Measurements from ENCODE around the gene FAAH. TPM values are rescaled to one million over a fixed set of nuclear protein-coding genes. Genes with fewer than 3 reads are reported as not detected.

Gene FAAH
- total RNA-seq, 1 donor from 2014 or later: 17.4 TPM

DNA sequence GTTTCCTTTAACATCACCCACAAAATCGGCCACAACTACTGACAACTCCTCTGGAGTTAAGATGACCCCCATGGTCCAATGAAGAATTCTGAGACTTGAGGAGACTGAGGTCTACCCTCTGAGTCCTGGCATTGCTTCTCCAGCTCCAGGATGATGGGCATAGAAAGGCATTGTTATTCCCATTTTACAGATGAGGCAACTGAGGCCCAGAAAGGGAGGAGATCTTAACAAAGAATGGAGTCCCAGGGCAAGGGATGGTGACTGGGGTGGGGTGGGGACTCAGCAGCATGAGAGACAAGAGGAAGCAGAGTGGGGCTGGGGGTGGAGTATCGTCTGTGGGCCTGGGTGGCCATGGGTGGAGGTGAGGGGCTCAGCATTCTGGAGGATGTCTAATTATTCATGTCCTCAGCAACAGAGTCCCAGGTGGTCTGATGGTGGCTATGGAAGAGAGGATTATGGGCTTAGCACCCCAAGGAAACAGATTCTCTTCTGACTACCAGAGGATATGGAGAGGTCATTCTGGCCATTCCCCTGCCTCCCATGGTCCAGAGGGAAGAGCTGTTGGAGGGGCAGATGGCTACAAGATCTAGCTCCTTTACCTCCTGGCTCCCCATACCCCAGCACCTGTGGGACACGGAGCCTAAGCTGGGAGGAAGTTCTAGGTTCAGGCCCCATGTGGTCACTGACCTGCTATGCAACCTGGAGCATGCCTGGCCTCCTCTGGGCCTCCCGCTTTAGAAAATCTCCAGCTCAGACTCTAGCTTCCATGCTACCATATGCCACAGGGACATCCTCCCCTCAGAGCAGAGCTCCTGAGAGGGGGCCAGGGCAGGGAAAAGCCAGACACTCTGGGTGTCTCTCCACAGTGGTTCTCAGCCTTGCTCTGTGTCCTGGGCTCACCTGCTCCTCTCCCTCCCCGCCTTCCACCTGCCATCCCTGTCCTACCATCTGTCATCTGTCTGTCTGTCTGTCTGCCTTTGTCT, 58.1 kb downstream of the FAAH start:
- Mint-ChIP-seq H3K36me3 (ENCODE audit: low read depth) (no peaks in the 10 kb centered on the region), H3K4me1 (peaks cover 8% of the 10 kb centered on the region), H3K27ac (ENCODE audit: unreplicated experiment) (no peak overlapping the region), H3K27me3 (ENCODE audit: low read depth) (peaks cover 80% of the 10 kb centered on the region), H3K4me3 (no peak overlapping the region), H3K9me3 (no peaks in the 10 kb centered on the region)
- TF ChIP-seq CTCF (conservative IDR thresholded peaks at IDR 0.05): no peak
- no peak for DNase-seq (ENCODE audit: low read depth, low spot score)

DNA sequence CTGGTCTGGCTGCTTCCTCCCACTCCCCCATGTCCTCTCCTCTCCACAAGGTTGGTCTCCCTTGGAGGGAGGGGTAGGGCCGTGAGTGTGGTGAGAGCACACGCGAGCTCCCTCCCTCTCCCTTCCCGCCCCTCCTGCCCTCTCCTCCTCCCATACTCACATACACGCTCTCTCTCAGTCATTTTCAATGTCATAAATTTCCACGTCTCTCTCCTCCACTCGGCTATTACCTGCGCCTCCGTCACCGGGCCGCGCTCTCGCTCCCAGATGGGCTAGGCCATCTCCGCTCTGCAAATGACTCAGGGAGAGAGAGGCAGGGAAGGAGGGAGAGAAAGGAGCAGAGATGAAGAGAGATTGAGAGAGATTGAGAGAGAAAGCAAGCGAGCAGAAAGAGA, 58.8 kb downstream of the FAAH start:
- no peaks in the 10 kb centered on the region for H3K9me3 Mint-ChIP-seq
- peaks cover 73% of the 10 kb centered on the region for H3K27me3 Mint-ChIP-seq (ENCODE audit: low read depth)
- H3K4me1 Mint-ChIP-seq: peaks cover 8% of the 10 kb centered on the region
- H3K36me3 Mint-ChIP-seq (ENCODE audit: low read depth): no peaks in the 10 kb centered on the region
- no peak overlapping the region for H3K27ac Mint-ChIP-seq (ENCODE audit: unreplicated experiment)
- no peak for TF ChIP-seq CTCF (conservative IDR thresholded peaks at IDR 0.05)
- H3K4me3 Mint-ChIP-seq: no peak overlapping the region
- DNase-seq (ENCODE audit: low read depth, low spot score): no peak

DNA sequence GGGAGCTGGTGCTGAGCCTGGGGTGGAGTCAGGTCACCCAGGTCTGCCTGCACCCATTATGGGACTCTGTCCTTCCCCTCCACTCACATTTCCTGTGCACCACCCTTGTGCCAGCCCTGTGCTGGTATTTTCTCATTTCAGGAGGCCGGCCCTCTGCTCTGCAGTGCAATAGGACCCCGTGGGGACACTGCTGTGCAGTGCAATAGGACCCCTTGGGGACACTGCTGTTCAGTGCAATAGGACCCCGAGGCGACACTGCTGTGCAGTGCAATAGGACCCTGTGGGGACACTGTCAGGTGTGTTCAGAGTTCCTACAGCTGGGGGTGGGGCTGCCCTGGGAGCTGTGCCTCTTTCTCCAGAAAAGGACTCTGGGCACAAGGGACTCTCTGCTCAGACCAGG, 59.3 kb downstream of the FAAH start:
- peaks cover 4% of the 10 kb centered on the region for H3K4me1 Mint-ChIP-seq
- peaks cover 69% of the 10 kb centered on the region for H3K27me3 Mint-ChIP-seq (ENCODE audit: low read depth)
- H3K9me3 Mint-ChIP-seq: no peaks in the 10 kb centered on the region
- TF ChIP-seq CTCF (conservative IDR thresholded peaks at IDR 0.05): no peak
- no peak overlapping the region for H3K4me3 Mint-ChIP-seq
- H3K36me3 Mint-ChIP-seq (ENCODE audit: low read depth): no peaks in the 10 kb centered on the region
- no peak overlapping the region for H3K27ac Mint-ChIP-seq (ENCODE audit: unreplicated experiment)
- DNase-seq (ENCODE audit: low read depth, low spot score): no peak

DNA sequence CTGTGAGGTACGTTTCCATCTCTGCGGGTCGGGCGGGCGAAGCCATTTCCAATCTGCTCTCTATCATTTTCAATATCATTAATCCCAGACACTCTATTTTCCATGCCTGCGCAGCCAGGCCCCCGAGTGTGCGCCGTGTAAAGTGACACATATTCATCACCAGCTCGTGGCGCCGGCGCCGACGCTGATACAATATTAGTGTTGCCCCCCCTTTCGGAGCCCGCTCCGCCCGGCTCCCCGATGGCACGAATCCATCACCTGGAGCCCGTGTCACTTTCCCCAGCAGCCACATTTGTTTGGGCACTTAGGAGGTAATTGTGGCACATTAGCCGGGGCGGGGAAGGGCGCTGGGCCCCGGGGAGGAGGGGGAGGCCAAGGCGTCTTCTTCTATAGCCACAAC, 61.8 kb downstream of the FAAH start:
- Mint-ChIP-seq H3K27me3 (ENCODE audit: low read depth) (peaks cover 58% of the 10 kb centered on the region), H3K27ac (ENCODE audit: unreplicated experiment) (no peak overlapping the region), H3K4me1 (peaks cover 4% of the 10 kb centered on the region), H3K36me3 (ENCODE audit: low read depth) (no peaks in the 10 kb centered on the region), H3K9me3 (no peaks in the 10 kb centered on the region), H3K4me3 (no peak overlapping the region)
- TF ChIP-seq CTCF (conservative IDR thresholded peaks at IDR 0.05): no peak
- DNase-seq (ENCODE audit: low read depth, low spot score): no peak

GRCh38 chr1:46456411-46456963, 62.4 kb downstream of the FAAH start:
- TF ChIP-seq CTCF (conservative IDR thresholded peaks at IDR 0.05): no peak
- no peak overlapping the region for H3K4me3 Mint-ChIP-seq
- H3K27ac Mint-ChIP-seq (ENCODE audit: unreplicated experiment): no peak overlapping the region
- no peak for DNase-seq (ENCODE audit: low read depth, low spot score)
- no peaks in the 10 kb centered on the region for H3K9me3 Mint-ChIP-seq
- H3K36me3 Mint-ChIP-seq (ENCODE audit: low read depth): no peaks in the 10 kb centered on the region
- H3K4me1 Mint-ChIP-seq: peaks cover 10% of the 10 kb centered on the region
- H3K27me3 Mint-ChIP-seq (ENCODE audit: low read depth): peaks cover 56% of the 10 kb centered on the region
